ENCODE data around the gene NIBAN1. TPM values are rescaled to one million over a fixed set of nuclear protein-coding genes. Genes with fewer than 3 reads are reported as not detected.
A peak's percentile ranks its signal among the peaks of the same experiment; 100 is the strongest.

NIBAN1 gene
- total and polyA plus RNA-seq, 9 of the 15 experiments (the other 6 are each of a cell fraction or from before 2014, with no cell fraction given): 1.5 to 26.6 (median 16.2) TPM

DNA sequence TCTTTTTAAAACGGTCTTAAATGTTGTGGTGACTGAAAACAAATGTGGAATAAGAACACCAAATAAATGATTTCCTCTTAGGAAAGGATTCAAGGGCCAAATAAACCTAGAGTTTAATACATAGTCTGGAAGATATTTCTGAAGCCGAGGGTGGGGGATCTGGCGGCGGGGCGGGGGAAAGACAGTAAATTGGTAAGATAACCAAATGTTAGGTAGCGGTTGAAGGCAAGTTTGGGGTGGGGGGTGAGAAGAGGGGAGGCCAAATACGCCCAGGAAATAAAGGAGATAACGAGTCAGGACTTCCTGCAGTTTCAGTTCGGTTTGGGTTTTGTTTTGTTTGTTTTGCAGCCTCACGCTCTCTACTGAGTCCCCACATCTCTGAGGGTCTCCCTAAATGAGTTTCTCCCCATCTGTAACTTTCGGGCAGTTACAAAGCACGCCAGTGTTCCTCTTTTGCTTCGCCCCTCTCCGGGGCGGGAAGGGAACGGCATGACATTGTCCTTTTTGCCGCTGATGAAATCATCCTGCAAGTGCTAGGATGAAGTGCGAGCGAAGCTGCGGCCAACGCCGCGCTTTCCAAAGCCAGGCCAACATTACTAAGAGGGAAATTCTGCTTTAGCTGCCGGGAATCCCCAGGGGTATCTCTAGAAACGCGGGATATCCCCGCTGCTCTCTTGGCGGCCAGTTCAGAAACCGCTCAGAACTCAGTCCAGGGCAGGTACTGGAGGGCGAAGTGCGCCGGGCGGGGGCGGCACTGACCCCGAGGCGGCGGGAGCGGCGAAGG, 844 bp downstream of the NIBAN1 start (continued):
- TF ChIP-seq, protein P1, sequence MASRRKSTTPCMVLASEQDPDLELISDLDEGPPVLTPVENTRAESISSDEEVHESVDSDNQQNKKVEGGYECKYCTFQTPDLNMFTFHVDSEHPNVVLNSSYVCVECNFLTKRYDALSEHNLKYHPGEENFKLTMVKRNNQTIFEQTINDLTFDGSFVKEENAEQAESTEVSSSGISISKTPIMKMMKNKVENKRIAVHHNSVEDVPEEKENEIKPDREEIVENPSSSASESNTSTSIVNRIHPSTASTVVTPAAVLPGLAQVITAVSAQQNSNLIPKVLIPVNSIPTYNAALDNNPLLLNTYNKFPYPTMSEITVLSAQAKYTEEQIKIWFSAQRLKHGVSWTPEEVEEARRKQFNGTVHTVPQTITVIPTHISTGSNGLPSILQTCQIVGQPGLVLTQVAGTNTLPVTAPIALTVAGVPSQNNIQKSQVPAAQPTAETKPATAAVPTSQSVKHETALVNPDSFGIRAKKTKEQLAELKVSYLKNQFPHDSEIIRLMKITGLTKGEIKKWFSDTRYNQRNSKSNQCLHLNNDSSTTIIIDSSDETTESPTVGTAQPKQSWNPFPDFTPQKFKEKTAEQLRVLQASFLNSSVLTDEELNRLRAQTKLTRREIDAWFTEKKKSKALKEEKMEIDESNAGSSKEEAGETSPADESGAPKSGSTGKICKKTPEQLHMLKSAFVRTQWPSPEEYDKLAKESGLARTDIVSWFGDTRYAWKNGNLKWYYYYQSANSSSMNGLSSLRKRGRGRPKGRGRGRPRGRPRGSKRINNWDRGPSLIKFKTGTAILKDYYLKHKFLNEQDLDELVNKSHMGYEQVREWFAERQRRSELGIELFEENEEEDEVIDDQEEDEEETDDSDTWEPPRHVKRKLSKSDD (conservative IDR thresholded peaks at IDR 0.05; ENCODE audit: low read length): 0 out of 2 replicates have a peak, but pooled peaks have one; percentile 13
- TF ChIP-seq JUN (IDR thresholded peaks at IDR 0.05; ENCODE audit: borderline replicate concordance, low read depth, low read length) (peak; percentile 79), JUN (CRISPR knock-in tag; IDR thresholded peaks at IDR 0.05; ENCODE audit: borderline replicate concordance) (peak; percentile 62), EP400 (IDR thresholded peaks at IDR 0.05) (peak; percentile 97), ZNF589 (CRISPR knock-in tag; IDR thresholded peaks at IDR 0.05; ENCODE audit: low read depth) (peak; percentile 50; the same call in 1 of the 2 replicates), ZNF785 (CRISPR knock-in tag; IDR thresholded peaks at IDR 0.05) (no peak), EZH2 (IDR thresholded peaks at IDR 0.05; ENCODE audit: borderline replicate concordance, low read depth, low read length) (no peak), ZSCAN29 (IDR thresholded peaks at IDR 0.05) (no peak), NFIC (IDR thresholded peaks at IDR 0.05) (no peak), PPARD (CRISPR knock-in tag; IDR thresholded peaks at IDR 0.05) (no peak), RFX7 (CRISPR knock-in tag; IDR thresholded peaks at IDR 0.05) (no peak), SRF (CRISPR knock-in tag; IDR thresholded peaks at IDR 0.05) (no peak; a peak in 1 of 4 replicates), ZKSCAN1 (IDR thresholded peaks at IDR 0.05; ENCODE audit: low read depth, low read length) (no peak), TSC22D4 (tag; IDR thresholded peaks at IDR 0.05) (no peak), HNRNPL (IDR thresholded peaks at IDR 0.05; ENCODE audit: low read depth, low read length) (no peak), CCNT2 (IDR thresholded peaks at IDR 0.05; ENCODE audit: borderline replicate concordance, extremely low read depth, insufficient read length, low read depth, low read length) (peak; percentile 63), DDX20 (tag; IDR thresholded peaks at IDR 0.05; ENCODE audit: low read depth) (no peak), BCOR (IDR thresholded peaks at IDR 0.05) (peak; percentile 74), ZKSCAN8 (CRISPR knock-in tag; IDR thresholded peaks at IDR 0.05) (no peak), NRF1 (conservative IDR thresholded peaks at IDR 0.05 in 1 of 2, IDR thresholded peaks at IDR 0.05 in 1 of 2) (no peak; a peak in 1 of 4 replicates), RBM39 (optimal IDR thresholded peaks at IDR 0.05; ENCODE audit: low read depth, low read length) (no peak), ZNF707 (CRISPR knock-in tag; conservative IDR thresholded peaks at IDR 0.05) (no peak)
- TF ChIP-seq, protein P2, sequence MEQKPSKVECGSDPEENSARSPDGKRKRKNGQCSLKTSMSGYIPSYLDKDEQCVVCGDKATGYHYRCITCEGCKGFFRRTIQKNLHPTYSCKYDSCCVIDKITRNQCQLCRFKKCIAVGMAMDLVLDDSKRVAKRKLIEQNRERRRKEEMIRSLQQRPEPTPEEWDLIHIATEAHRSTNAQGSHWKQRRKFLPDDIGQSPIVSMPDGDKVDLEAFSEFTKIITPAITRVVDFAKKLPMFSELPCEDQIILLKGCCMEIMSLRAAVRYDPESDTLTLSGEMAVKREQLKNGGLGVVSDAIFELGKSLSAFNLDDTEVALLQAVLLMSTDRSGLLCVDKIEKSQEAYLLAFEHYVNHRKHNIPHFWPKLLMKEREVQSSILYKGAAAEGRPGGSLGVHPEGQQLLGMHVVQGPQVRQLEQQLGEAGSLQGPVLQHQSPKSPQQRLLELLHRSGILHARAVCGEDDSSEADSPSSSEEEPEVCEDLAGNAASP (IDR thresholded peaks at IDR 0.05): no peak
- TF ChIP-seq, protein P3, sequence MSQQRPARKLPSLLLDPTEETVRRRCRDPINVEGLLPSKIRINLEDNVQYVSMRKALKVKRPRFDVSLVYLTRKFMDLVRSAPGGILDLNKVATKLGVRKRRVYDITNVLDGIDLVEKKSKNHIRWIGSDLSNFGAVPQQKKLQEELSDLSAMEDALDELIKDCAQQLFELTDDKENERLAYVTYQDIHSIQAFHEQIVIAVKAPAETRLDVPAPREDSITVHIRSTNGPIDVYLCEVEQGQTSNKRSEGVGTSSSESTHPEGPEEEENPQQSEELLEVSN (IDR thresholded peaks at IDR 0.05; ENCODE audit: borderline replicate concordance in 1 of 2, extremely low read depth in 1 of 2, insufficient read depth in 1 of 2, insufficient read length in 1 of 2, low read depth in 1 of 2, low read length in 1 of 2, poor library complexity in 1 of 2, severe bottlenecking in 1 of 2): peak; percentile 64 to 87

All from K562 (cell line).